Ishikawa (cell line): ENCODE data around the gene GGT1.

Source experiments
- CEBPB ChIP-seq: IDR thresholded peaks from 2 replicates; pipeline ENCODE4 v1.6.1; 2012
- EP300 ChIP-seq: IDR thresholded peaks from 2 replicates; pipeline ENCODE4 v1.6.1; 2012; ENCODE audit warnings: borderline replicate concordance
- MAX ChIP-seq: IDR thresholded peaks from 2 replicates; pipeline ENCODE4 v1.6.1; 2012
- NFIC ChIP-seq: IDR thresholded peaks from 2 replicates; pipeline ENCODE4 v1.6.1; 2012
- RAD21 ChIP-seq: IDR thresholded peaks from 2 replicates; pipeline ENCODE4 v1.6.1; 2012; ENCODE audit warnings: low read depth
- TAF1 ChIP-seq: IDR thresholded peaks from 2 replicates; pipeline ENCODE4 v1.6.1; 2012; ENCODE audit warnings: low read depth, mild to moderate bottlenecking
- TCF12 ChIP-seq: IDR thresholded peaks from 2 replicates; pipeline ENCODE4 v1.6.1; 2012; ENCODE audit warnings: low read depth
- YY1 ChIP-seq: IDR thresholded peaks from 2 replicates; pipeline ENCODE4 v1.6.1; 2012; ENCODE audit warnings: low read depth

- no peak for TF ChIP-seq TAF1
- TF ChIP-seq MAX, result no peak
- TF ChIP-seq RAD21, result no peak
- TF ChIP-seq TCF12, result no peak
- no peak for TF ChIP-seq NFIC
- no peak for TF ChIP-seq YY1
- no peak for TF ChIP-seq EP300
- TF ChIP-seq CEBPB, result no peak
Measured at GRCh38 chr22:24563246-24563645, 39.7 kb upstream of the GGT1 start.
